ENCODE data around the gene ATP8B4. TPM values are rescaled to one million over a fixed set of nuclear protein-coding genes. Genes with fewer than 3 reads are reported as not detected.
A peak's percentile ranks its signal among the peaks of the same experiment; 100 is the strongest.
"Not testable (repeated sequence)": the region's sequence is repeated elsewhere in the genome, so short reads cannot be mapped to it uniquely, and the experiment has no call there.

The ATP8B4 gene, protein sequence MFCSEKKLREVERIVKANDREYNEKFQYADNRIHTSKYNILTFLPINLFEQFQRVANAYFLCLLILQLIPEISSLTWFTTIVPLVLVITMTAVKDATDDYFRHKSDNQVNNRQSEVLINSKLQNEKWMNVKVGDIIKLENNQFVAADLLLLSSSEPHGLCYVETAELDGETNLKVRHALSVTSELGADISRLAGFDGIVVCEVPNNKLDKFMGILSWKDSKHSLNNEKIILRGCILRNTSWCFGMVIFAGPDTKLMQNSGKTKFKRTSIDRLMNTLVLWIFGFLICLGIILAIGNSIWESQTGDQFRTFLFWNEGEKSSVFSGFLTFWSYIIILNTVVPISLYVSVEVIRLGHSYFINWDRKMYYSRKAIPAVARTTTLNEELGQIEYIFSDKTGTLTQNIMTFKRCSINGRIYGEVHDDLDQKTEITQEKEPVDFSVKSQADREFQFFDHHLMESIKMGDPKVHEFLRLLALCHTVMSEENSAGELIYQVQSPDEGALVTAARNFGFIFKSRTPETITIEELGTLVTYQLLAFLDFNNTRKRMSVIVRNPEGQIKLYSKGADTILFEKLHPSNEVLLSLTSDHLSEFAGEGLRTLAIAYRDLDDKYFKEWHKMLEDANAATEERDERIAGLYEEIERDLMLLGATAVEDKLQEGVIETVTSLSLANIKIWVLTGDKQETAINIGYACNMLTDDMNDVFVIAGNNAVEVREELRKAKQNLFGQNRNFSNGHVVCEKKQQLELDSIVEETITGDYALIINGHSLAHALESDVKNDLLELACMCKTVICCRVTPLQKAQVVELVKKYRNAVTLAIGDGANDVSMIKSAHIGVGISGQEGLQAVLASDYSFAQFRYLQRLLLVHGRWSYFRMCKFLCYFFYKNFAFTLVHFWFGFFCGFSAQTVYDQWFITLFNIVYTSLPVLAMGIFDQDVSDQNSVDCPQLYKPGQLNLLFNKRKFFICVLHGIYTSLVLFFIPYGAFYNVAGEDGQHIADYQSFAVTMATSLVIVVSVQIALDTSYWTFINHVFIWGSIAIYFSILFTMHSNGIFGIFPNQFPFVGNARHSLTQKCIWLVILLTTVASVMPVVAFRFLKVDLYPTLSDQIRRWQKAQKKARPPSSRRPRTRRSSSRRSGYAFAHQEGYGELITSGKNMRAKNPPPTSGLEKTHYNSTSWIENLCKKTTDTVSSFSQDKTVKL
- polyA plus RNA-seq (2013, experiment 1 of 2) = 1.5 TPM
- 1.3 TPM for polyA plus RNA-seq (2013, experiment 2 of 2)

DNA sequence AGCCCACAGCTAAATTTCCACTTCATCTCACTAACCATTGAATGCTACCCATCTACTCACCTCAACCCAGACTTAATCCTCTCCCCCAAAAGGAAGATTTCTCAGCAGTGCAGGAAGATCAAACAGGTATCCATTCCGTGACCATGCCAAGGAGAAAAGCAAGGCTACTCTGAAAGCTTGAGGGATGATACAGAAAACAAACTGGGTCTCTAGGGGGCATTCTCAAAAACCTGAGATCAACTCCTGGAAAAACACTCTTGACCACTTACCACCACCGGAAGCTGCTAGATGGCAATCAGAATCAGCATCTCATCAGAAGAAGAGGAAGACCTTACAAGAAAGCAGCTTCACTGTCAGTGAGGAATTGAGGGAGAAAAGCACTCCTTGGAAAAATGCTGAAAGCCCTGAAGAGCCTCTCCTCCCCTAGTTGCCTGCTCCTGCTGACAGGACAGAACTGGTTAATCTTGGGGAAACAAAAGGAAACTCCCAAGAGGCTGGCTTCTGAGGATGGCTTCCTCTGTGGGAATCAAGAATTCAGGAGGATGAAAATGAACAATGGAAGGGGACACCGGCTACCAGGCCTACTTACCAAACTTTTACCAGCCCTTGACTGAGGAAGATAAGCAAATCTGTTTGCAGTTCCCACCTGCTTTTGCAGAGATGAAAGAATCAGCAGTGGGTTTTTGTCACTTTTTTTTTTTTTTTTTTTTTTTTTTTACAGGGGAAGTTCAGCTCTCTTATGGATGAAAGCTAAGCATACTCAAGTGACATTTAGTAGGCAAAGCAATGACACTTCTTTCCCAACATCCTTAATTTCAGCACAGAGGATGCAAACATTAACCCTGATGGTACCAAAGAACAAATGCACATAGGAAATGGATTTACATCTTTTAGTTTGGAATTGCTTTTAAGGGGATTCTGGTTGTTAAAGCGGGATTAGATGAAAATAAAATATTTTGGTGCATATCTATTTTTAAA is at the start of gene ATP8B4:
Gene ATP8B4, minus strand, starts transcription at position 171 of the 978 bp plus-strand sequence. CDS start 12,267 bp downstream, outside the sequence.
- Histone ChIP-seq H3K36me3 (ENCODE audit: control insufficient read depth, insufficient read depth, low read length) (no peaks in the 10 kb centered on the region), H3K4me1 (ENCODE audit: control insufficient read depth, insufficient read depth, low read length, poor library complexity, severe bottlenecking) (peaks cover 3% of the 10 kb centered on the region), H3K4me3 (ENCODE audit: extremely low read depth, insufficient read depth, low read length, poor library complexity, severe bottlenecking) (no peak within 1 kb of the TSS), H3K27ac (ENCODE audit: low read depth, low read length, severe bottlenecking) (peak within 1 kb of the TSS; percentile 42), H3K9me3 (ENCODE audit: control insufficient read depth, low read length) (peaks cover 7% of the 10 kb centered on the region)
- 20 to 40% methylated on average over 1 of the region's 4 CpGs for WGBS, 2 experiments (ENCODE audit: insufficient coverage in 2 of 2)

DNA sequence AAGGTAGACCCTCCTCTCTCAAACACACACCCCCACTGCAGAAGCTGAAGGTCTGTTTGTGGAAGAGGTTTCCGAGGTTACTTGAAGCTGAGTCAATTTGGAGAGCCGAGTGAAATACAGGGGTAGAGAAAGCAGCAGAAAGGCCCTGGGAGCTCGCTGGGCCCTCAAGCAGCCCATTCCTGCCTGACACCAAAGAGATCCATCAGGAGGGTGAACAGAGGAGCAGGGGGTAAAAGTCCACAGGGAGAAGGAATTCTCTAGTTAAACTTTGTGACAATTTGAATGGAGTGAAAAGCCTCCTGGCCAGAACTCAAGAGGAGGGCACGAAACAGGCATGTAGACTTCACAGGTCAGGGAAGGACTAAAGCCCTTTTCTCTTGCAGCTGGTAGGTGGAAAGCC is 49.3 kb upstream of the ATP8B4 start:
- no peak overlapping the region for H3K4me3 ChIP-seq (ENCODE audit: extremely low read depth, insufficient read depth, low read length, poor library complexity, severe bottlenecking)
- WGBS, 2 experiments (ENCODE audit: insufficient coverage in 2 of 2) = 80 to 90% methylated on average over 1 to 3 of the region's 4 CpGs
- H3K36me3 ChIP-seq (ENCODE audit: control insufficient read depth, insufficient read depth, low read length) = no peaks in the 10 kb centered on the region
- H3K9me3 ChIP-seq (ENCODE audit: control insufficient read depth, low read length) = no peaks in the 10 kb centered on the region
- no peak overlapping the region for H3K27ac ChIP-seq (ENCODE audit: low read depth, low read length, severe bottlenecking)
- no peaks in the 10 kb centered on the region for H3K4me1 ChIP-seq (ENCODE audit: control insufficient read depth, insufficient read depth, low read length, poor library complexity, severe bottlenecking)

DNA sequence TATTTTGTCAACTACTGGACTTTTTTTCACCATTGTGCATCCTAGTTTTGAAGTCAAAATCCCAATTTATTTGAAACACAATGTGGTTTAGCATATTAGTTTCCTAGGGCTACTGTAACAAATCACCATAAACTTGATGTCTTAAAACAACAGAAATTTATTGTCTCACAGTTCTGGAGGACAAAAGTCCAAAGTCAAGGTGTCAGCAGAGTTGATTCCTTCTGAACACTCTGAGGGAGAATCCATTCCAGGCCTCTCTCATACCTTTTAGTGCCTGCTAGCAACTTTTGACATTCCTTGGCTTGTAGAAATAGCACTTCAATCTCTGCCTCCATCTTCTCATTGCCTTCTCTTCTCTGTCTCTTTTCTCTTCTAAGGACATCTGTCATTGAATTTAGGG is 48.1 kb upstream of the ATP8B4 start:
- Histone ChIP-seq H3K4me1 (ENCODE audit: control insufficient read depth, insufficient read depth, low read length, poor library complexity, severe bottlenecking) (peaks cover 3% of the 10 kb centered on the region), H3K36me3 (ENCODE audit: control insufficient read depth, insufficient read depth, low read length) (no peaks in the 10 kb centered on the region), H3K9me3 (ENCODE audit: control insufficient read depth, low read length) (no peaks in the 10 kb centered on the region), H3K4me3 (ENCODE audit: extremely low read depth, insufficient read depth, low read length, poor library complexity, severe bottlenecking) (no peak overlapping the region), H3K27ac (ENCODE audit: low read depth, low read length, severe bottlenecking) (no peak overlapping the region)

DNA sequence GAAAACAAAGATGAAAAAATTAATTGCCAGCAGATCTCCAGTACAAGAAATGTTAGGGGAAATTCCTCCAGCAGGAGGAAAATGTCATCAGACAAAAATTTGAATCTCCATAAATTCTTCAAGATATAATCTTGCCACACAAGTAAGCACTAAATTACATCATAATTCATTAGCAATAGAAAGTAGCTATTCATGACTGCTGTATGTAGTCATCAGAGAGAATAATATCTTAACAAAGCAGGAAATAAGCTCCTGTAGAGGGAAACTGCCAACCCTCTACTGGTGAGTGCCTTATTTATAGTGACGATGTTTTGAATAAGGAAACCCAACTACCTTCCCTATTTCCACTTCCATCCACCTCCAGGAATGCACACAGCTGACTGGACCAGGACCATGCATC is 47.2 kb upstream of the ATP8B4 start:
- Histone ChIP-seq H3K4me3 (ENCODE audit: extremely low read depth, insufficient read depth, low read length, poor library complexity, severe bottlenecking) (no peak overlapping the region), H3K9me3 (ENCODE audit: control insufficient read depth, low read length) (no peaks in the 10 kb centered on the region), H3K36me3 (ENCODE audit: control insufficient read depth, insufficient read depth, low read length) (no peaks in the 10 kb centered on the region), H3K4me1 (ENCODE audit: control insufficient read depth, insufficient read depth, low read length, poor library complexity, severe bottlenecking) (peaks cover 3% of the 10 kb centered on the region), H3K27ac (ENCODE audit: low read depth, low read length, severe bottlenecking) (no peak overlapping the region)
- WGBS, 2 experiments (ENCODE audit: insufficient coverage in 2 of 2) = no CpG with 5 or more reads among the region's 1 CpG

DNA sequence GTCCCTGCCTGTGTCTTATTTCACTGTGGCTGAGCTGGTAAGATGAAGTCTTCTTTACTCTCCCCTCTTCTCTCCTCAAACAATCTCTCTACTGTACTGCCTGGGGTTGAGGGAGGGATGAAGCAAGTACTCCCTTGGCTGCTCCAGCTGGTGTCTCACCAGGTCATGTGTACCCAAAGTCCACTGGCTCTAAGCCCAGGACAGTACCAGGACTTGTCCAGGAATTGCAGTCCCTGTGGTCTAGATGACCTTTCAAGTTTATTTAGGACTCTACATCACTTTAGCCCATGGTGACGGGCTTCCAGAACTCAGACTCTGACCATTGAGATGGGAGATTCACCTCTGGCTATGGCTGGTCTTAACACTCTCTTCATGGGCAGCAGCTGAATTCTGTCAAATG is 45.4 kb upstream of the ATP8B4 start:
- Histone ChIP-seq H3K27ac (ENCODE audit: low read depth, low read length, severe bottlenecking) (no peak overlapping the region), H3K9me3 (ENCODE audit: control insufficient read depth, low read length) (no peaks in the 10 kb centered on the region), H3K36me3 (ENCODE audit: control insufficient read depth, insufficient read depth, low read length) (no peaks in the 10 kb centered on the region), H3K4me3 (ENCODE audit: extremely low read depth, insufficient read depth, low read length, poor library complexity, severe bottlenecking) (no peak overlapping the region), H3K4me1 (ENCODE audit: control insufficient read depth, insufficient read depth, low read length, poor library complexity, severe bottlenecking) (peaks cover 3% of the 10 kb centered on the region)
- 67 to 89% methylated on average over 1 of the region's 1 CpG for WGBS, 2 experiments (ENCODE audit: insufficient coverage in 2 of 2)

DNA sequence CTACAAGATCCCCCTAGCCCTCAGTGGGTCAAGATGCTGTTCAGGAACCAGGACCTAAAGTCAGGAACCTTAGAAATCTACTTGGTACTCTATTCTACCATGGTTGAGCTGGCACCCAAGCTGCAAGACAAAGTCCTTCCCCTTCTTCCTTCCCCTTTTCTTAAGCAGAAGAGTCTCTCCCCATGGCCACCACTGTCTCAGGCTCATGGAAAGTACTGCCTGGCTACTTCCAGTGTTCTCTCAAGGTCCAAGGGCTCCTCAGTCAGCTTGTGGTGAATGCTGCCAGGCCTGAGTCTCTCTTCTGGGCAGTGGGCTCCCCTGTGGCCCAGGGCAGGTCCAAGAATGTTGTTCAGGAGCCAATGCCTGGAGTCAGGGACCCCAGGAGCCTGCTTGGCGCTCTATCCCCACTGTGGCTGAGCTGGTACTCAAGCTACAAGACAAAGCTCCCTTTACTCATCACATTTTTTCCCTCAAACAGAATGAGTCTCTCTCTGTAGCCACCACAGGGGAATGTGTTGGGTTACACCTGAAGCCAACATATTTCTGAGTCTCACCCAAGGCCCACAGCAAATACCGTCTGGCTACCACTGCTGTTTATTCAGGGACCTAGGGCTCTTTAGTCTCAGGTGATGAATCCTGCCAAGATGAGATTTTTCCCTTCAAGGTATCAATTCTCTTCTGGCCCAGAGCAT is 44.8 kb upstream of the ATP8B4 start:
- Histone ChIP-seq H3K4me1 (ENCODE audit: control insufficient read depth, insufficient read depth, low read length, poor library complexity, severe bottlenecking) (peaks cover 3% of the 10 kb centered on the region), H3K4me3 (ENCODE audit: extremely low read depth, insufficient read depth, low read length, poor library complexity, severe bottlenecking) (no peak overlapping the region), H3K9me3 (ENCODE audit: control insufficient read depth, low read length) (no peaks in the 10 kb centered on the region), H3K36me3 (ENCODE audit: control insufficient read depth, insufficient read depth, low read length) (no peaks in the 10 kb centered on the region), H3K27ac (ENCODE audit: low read depth, low read length, severe bottlenecking) (no peak overlapping the region)
- WGBS, 2 experiments (ENCODE audit: insufficient coverage in 2 of 2) = 71% methylated on average over 2 of the region's 2 CpGs

DNA sequence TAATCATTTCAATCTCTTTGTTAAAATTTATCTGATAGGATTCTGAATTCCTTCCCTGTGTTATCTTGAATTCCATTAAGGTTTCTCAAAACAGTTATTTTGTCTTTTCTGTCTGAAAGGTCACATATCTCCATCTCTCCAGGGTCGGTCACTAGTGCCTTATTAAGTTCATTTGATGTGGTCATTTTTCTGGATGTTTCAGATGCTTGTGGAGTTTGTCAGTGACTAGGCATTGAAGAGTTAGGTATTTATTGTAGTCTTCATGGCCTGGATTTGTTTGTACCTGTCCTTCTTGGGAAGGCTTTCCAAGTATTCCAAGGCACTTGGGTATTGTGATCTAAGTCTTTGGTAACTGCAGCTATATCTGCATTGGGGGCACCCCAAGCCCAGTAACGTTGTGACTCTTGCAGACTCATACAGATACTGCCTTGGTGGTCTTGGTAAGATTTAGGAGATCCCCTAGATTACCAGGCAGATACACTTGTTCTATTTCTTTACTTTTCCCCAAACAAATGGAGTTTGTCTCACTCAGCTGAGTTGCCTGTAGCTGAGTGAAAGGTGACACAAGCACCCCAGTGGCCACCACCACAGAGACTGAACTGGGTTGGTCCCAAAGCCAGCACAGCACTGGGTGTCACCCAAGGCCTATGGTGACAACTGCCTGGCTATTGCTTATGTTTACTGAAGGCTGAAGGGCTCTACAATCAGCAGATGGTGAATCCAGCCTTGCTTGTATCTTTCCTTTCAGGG is 44.1 kb upstream of the ATP8B4 start:
- H3K9me3 ChIP-seq (ENCODE audit: control insufficient read depth, low read length) = no peaks in the 10 kb centered on the region
- no peak overlapping the region for H3K4me3 ChIP-seq (ENCODE audit: extremely low read depth, insufficient read depth, low read length, poor library complexity, severe bottlenecking)
- WGBS, 2 experiments (ENCODE audit: insufficient coverage in 2 of 2) = 75 to 80% methylated on average over 1 to 2 of the region's 2 CpGs
- no peaks in the 10 kb centered on the region for H3K36me3 ChIP-seq (ENCODE audit: control insufficient read depth, insufficient read depth, low read length)
- no peak overlapping the region for H3K27ac ChIP-seq (ENCODE audit: low read depth, low read length, severe bottlenecking)
- H3K4me1 ChIP-seq (ENCODE audit: control insufficient read depth, insufficient read depth, low read length, poor library complexity, severe bottlenecking) = peaks cover 3% of the 10 kb centered on the region

DNA sequence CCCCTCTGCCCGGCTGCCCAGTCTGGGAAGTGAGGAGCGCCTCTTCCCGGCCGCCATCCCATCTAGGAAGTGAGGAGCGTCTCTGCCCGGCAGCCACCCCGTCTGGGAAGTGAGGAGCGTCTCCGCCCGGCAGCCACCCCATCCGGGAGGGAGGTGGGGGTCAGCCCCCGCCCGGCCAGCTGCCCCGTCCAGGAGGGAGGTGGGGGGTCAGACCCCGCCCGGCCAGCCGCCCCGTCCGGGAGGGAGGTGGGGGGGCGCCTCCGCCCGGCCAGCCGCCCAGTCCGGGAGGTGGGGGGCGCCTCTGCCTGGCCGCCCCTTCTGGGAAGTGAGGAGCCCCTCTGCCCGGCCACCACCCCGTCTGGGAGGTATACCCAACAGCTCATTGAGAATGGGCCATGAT is 39.2 kb upstream of the ATP8B4 start:
- WGBS, 2 experiments (ENCODE audit: insufficient coverage in 2 of 2) = 96% methylated on average over 4 of the region's 28 CpGs; no CpG with 5 or more reads in 1 of the 2 experiments
- not testable (repeated sequence) for H3K4me3 ChIP-seq (ENCODE audit: extremely low read depth, insufficient read depth, low read length, poor library complexity, severe bottlenecking); H3K27ac ChIP-seq (ENCODE audit: low read depth, low read length, severe bottlenecking); H3K9me3 ChIP-seq (ENCODE audit: control insufficient read depth, low read length); H3K4me1 ChIP-seq (ENCODE audit: control insufficient read depth, insufficient read depth, low read length, poor library complexity, severe bottlenecking); H3K36me3 ChIP-seq (ENCODE audit: control insufficient read depth, insufficient read depth, low read length)

DNA sequence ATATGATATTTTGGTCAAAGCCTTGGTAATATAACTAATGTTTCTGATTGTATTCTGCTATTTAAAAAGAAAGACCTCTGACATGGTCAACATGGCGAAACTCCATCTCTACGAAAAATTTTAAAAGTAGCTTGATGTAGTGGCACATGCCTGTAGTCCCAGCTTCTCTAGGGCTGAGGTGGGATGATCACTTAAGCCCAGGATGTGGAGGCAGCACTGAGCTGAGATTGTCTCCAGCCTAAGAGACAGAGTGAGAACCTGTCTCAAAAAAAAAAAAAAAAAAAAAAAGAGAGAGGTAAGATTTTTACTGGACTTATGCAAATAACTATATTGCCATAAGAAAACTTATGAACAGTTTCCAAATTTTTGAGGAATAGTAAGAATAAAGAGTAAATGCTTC is 32.4 kb upstream of the ATP8B4 start:
- H3K4me1 ChIP-seq (ENCODE audit: control insufficient read depth, insufficient read depth, low read length, poor library complexity, severe bottlenecking) = no peaks in the 10 kb centered on the region
- H3K27ac ChIP-seq (ENCODE audit: low read depth, low read length, severe bottlenecking) = no peak overlapping the region
- no peaks in the 10 kb centered on the region for H3K9me3 ChIP-seq (ENCODE audit: control insufficient read depth, low read length)
- WGBS, 2 experiments (ENCODE audit: insufficient coverage in 2 of 2) = 100% methylated on average over 2 of the region's 2 CpGs
- H3K36me3 ChIP-seq (ENCODE audit: control insufficient read depth, insufficient read depth, low read length) = no peaks in the 10 kb centered on the region
- no peak overlapping the region for H3K4me3 ChIP-seq (ENCODE audit: extremely low read depth, insufficient read depth, low read length, poor library complexity, severe bottlenecking)

Measured in mesodermal cell (in vitro differentiated cells).